ENCODE data around the gene CAMK2G. TPM values are rescaled to one million over a fixed set of nuclear protein-coding genes. Genes with fewer than 3 reads are reported as not detected.

Gene CAMK2G
- total and polyA plus RNA-seq, 4 donors = 6.8 to 18.3 (median 9.9) TPM

DNA sequence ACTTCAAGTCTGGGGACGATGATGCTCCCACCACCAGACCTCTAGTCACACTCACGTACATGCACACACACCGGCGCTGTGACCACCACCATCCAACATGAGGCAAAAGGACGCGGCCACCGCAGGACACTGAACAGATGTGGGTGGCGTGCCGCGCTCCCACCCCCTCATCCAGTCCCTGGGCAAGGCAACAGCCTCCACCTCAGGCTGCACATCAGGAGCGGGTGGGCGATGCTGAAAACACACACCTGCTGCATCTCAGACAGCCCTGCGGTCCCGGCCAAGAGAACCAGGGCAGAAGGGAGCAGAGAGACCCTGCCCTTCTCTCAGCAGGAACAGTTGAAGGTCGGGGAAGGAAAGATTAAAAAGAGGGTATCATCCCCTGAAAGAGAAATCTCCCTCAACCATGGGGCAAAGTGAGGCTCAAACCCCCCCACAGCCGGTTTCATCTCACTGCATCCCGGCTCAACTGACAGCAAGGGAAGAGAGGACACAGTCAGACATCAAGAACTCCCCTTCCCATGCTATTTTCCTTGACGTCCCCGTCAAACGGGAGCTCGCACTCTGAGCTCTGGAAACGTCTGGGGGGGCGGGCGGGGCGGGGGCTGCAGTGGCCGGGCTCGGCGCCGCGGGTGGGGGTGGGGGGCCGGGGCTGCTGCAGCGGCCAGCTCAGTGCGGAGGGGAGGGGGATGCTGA is 1.1 kb downstream of the CAMK2G start:
- 46% methylated on average over 33 of the region's 33 CpGs for WGBS
- Histone ChIP-seq H3K9ac (ENCODE audit: low read depth in 1 of 2, low read length in 2 of 2) (no peak overlapping the region), H3K27me3 (ENCODE audit: control insufficient read depth in 4 of 4, insufficient read depth in 4 of 4, low read length in 3 of 4) (no peaks in the 10 kb centered on the region), H3K4me3 (ENCODE audit: low read depth in 1 of 3, low read length in 3 of 3) (peak overlapping the region in 1 of 3 donors; percentile 89), H3K27ac (ENCODE audit: low read depth in 1 of 2, low read length in 2 of 2) (no peak overlapping the region), H3K4me1 (ENCODE audit: control insufficient read depth in 4 of 4, insufficient read depth in 4 of 4, low read length in 3 of 4) (peaks cover 9 to 29% (median 20%) of the 10 kb centered on the region in 4 donors), H3K9me3 (ENCODE audit: control insufficient read depth in 4 of 4, low read length in 3 of 4) (no peaks in the 10 kb centered on the region), H3K36me3 (ENCODE audit: control insufficient read depth in 4 of 4, insufficient read depth in 3 of 4, low read depth in 1 of 4, low read length in 3 of 4) (peaks cover 0 to 3% (median 1%) of the 10 kb centered on the region in 4 donors)
- TF ChIP-seq, protein P1, sequence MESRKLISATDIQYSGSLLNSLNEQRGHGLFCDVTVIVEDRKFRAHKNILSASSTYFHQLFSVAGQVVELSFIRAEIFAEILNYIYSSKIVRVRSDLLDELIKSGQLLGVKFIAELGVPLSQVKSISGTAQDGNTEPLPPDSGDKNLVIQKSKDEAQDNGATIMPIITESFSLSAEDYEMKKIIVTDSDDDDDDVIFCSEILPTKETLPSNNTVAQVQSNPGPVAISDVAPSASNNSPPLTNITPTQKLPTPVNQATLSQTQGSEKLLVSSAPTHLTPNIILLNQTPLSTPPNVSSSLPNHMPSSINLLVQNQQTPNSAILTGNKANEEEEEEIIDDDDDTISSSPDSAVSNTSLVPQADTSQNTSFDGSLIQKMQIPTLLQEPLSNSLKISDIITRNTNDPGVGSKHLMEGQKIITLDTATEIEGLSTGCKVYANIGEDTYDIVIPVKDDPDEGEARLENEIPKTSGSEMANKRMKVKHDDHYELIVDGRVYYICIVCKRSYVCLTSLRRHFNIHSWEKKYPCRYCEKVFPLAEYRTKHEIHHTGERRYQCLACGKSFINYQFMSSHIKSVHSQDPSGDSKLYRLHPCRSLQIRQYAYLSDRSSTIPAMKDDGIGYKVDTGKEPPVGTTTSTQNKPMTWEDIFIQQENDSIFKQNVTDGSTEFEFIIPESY (IDR thresholded peaks at IDR 0.05) = no peak
- TF ChIP-seq JUND (IDR thresholded peaks at IDR 0.05) (no peak), HNF4G (IDR thresholded peaks at IDR 0.05) (no peak), YY1 (IDR thresholded peaks at IDR 0.05) (no peak), TAF1 (conservative IDR thresholded peaks at IDR 0.05) (no peak), SP1 (IDR thresholded peaks at IDR 0.05) (no peak), HNF4A (conservative IDR thresholded peaks at IDR 0.05) (no peak), FOXA2 (IDR thresholded peaks at IDR 0.05) (no peak), REST (IDR thresholded peaks at IDR 0.05) (no peak), EGR1 (IDR thresholded peaks at IDR 0.05; ENCODE audit: low read depth in 2 of 2) (no peak), GABPA (IDR thresholded peaks at IDR 0.05 in 1 of 2, conservative IDR thresholded peaks at IDR 0.05 in 1 of 2) (no peak)
- TF ChIP-seq, protein P2, sequence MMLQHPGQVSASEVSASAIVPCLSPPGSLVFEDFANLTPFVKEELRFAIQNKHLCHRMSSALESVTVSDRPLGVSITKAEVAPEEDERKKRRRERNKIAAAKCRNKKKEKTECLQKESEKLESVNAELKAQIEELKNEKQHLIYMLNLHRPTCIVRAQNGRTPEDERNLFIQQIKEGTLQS (IDR thresholded peaks at IDR 0.05) = no peak
- TF ChIP-seq, protein P3, sequence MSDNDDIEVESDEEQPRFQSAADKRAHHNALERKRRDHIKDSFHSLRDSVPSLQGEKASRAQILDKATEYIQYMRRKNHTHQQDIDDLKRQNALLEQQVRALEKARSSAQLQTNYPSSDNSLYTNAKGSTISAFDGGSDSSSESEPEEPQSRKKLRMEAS (IDR thresholded peaks at IDR 0.05) = no peak
- DNase-seq (ENCODE audit: low spot score) = no peak

GRCh38 chr10:73872190-73872710 is 2.1 kb downstream of the CAMK2G start:
- Histone ChIP-seq H3K4me1 (ENCODE audit: control insufficient read depth in 4 of 4, insufficient read depth in 4 of 4, low read length in 3 of 4) (peaks cover 9 to 32% (median 20%) of the 10 kb centered on the region in 4 donors), H3K27ac (ENCODE audit: low read depth in 1 of 2, low read length in 2 of 2) (no peak overlapping the region), H3K4me3 (ENCODE audit: low read depth in 1 of 3, low read length in 3 of 3) (no peak overlapping the region), H3K9ac (ENCODE audit: low read depth in 1 of 2, low read length in 2 of 2) (no peak overlapping the region), H3K27me3 (ENCODE audit: control insufficient read depth in 4 of 4, insufficient read depth in 4 of 4, low read length in 3 of 4) (no peaks in the 10 kb centered on the region), H3K36me3 (ENCODE audit: control insufficient read depth in 4 of 4, insufficient read depth in 3 of 4, low read depth in 1 of 4, low read length in 3 of 4) (peaks cover 0 to 3% (median 1%) of the 10 kb centered on the region in 4 donors), H3K9me3 (ENCODE audit: control insufficient read depth in 4 of 4, low read length in 3 of 4) (no peaks in the 10 kb centered on the region)
- DNase-seq (ENCODE audit: low spot score) = no peak
- WGBS = 81% methylated on average over 5 of the region's 5 CpGs
- TF ChIP-seq REST (IDR thresholded peaks at IDR 0.05) = no peak
- TF ChIP-seq, protein P4, sequence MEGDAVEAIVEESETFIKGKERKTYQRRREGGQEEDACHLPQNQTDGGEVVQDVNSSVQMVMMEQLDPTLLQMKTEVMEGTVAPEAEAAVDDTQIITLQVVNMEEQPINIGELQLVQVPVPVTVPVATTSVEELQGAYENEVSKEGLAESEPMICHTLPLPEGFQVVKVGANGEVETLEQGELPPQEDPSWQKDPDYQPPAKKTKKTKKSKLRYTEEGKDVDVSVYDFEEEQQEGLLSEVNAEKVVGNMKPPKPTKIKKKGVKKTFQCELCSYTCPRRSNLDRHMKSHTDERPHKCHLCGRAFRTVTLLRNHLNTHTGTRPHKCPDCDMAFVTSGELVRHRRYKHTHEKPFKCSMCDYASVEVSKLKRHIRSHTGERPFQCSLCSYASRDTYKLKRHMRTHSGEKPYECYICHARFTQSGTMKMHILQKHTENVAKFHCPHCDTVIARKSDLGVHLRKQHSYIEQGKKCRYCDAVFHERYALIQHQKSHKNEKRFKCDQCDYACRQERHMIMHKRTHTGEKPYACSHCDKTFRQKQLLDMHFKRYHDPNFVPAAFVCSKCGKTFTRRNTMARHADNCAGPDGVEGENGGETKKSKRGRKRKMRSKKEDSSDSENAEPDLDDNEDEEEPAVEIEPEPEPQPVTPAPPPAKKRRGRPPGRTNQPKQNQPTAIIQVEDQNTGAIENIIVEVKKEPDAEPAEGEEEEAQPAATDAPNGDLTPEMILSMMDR (IDR thresholded peaks at IDR 0.05; ENCODE audit: low read depth, low read length, missing input control) = no peak
- no peak for TF ChIP-seq EGR1 (IDR thresholded peaks at IDR 0.05; ENCODE audit: low read depth in 2 of 2)
- TF ChIP-seq, protein P3 (IDR thresholded peaks at IDR 0.05) = no peak
- TF ChIP-seq NR2F2 (IDR thresholded peaks at IDR 0.05) = no peak
- no peak for TF ChIP-seq YY1 (IDR thresholded peaks at IDR 0.05)
- TF ChIP-seq HNF4G (IDR thresholded peaks at IDR 0.05) = no peak
- TF ChIP-seq FOXA2 (IDR thresholded peaks at IDR 0.05) = no peak
